K562 (cell line): ENCODE measurements around the gene POU2F1. TPM values are rescaled to one million over a fixed set of nuclear protein-coding genes. Genes with fewer than 3 reads are reported as not detected.

Experiments
- ATAC-seq: fragments of 200-7000 bp; cut with Tn5 transposase; 3 replicates; pipeline ENCODE4 v1.9.1; 2020; ENCODE audit warnings: moderate library complexity
- BruUV-seq: library from RNA; stranded (reverse); fragments of 400-500 nt; replicated peaks from 2 replicates; lab custom pipeline; 2021; lab: Mats Ljungman, UMichigan
- CTCF ChIA-PET: fragments of 300-600 bp; formaldehyde crosslinking; extraction: SDS; loops from one replicate; lab custom pipeline; 2021; ENCODE audit warnings: low intra/inter-chr PET ratio; lab: Yijun Ruan, JAX
- POLR2A ChIA-PET: fragments of 300-600, 350-650 bp; sonication (Branson Sonifier 250); formaldehyde crosslinking; extraction: SDS; loops from one replicate; lab custom pipeline; 2021; ENCODE audit warnings: antibody characterized with exemption, inconsistent platforms; lab: Yijun Ruan, JAX
- DNase-seq, 4 experiments: peaks; one replicate each; pipeline versions ENCODE4 v3.0.0 to v3.0.0-alpha.2; 2011 to 2018; ENCODE audit warnings: low spot score in 3 of 4, mixed read lengths in 3 of 4; ENCODE audit errors: extremely low read depth in 1 of 4
- FAIRE-seq: peaks from 2 replicates; lab custom pipeline; 2011; peaks lifted over from hg19 to GRCh38; lab: Jason Lieb, UNC
- H2AFZ ChIP-seq: 2 replicates; pipeline ENCODE4 v1.6.0; 2011; ENCODE audit warnings: low read depth, low read length, control low read depth, inconsistent platforms
- H3K27ac ChIP-seq: fragments of 200-600 bp; 3 replicates; pipeline ENCODE4 v1.8.0; 2011; ENCODE audit warnings: low read depth, mild to moderate bottlenecking, control low read depth, inconsistent platforms, low read length, moderate library complexity, mixed read lengths; ENCODE audit errors: extremely low read depth
- H3K27me3 ChIP-seq, 2 experiments: fragments of 300-600 bp in 1 of 2; 2 replicates in 1 of 2; 3 replicates in 1 of 2; pipeline versions ENCODE4 v1.6.0 to v1.8.0; 2011; ENCODE audit warnings: inconsistent platforms in 2 of 2, low read length in 2 of 2, mild to moderate bottlenecking in 1 of 2, mixed read lengths in 1 of 2, moderate library complexity in 1 of 2; ENCODE audit not compliant: control insufficient read depth in 2 of 2, insufficient read depth in 2 of 2
- H3K36me3 ChIP-seq: fragments of 300-600 bp; 3 replicates; pipeline ENCODE4 v1.8.0; 2011; ENCODE audit warnings: mild to moderate bottlenecking, low read length, inconsistent platforms; ENCODE audit not compliant: control insufficient read depth, insufficient read depth
- H3K4me1 ChIP-seq, 2 experiments: fragments of 200-600 bp in 1 of 2; replicated peaks in 1 of 2; 2 replicates in 1 of 2; 3 replicates in 1 of 2; pipeline versions ENCODE4 v1.5.1 to v1.8.0; 2011; ENCODE audit warnings: inconsistent platforms in 2 of 2, low read length in 2 of 2, mild to moderate bottlenecking in 1 of 2, mixed read lengths in 1 of 2, moderate library complexity in 1 of 2; ENCODE audit not compliant: control insufficient read depth in 2 of 2, insufficient read depth in 2 of 2
- H3K4me2 ChIP-seq: 2 replicates; pipeline ENCODE4 v1.6.1; 2011; ENCODE audit warnings: low read length, control low read depth, inconsistent platforms, mixed read lengths; ENCODE audit not compliant: insufficient read depth
- H3K4me3 ChIP-seq: fragments of 200-600 bp; sonication (generic), shearing (Covaris generic); 2 replicates; pipeline ENCODE4 v1.5.1; 2016; ENCODE audit warnings: control low read depth, inconsistent platforms
- H3K79me2 ChIP-seq: fragments of 200-600 bp; 3 replicates; pipeline ENCODE4 v1.8.0; 2011; ENCODE audit warnings: low read length, inconsistent platforms; ENCODE audit not compliant: control insufficient read depth, insufficient read depth
- H3K9ac ChIP-seq, 2 experiments: 2 replicates each; pipeline versions ENCODE4 v1.6.0 to v1.6.1; 2011; ENCODE audit warnings: low read depth in 2 of 2, low read length in 2 of 2, control low read depth in 1 of 2, inconsistent platforms in 1 of 2, mild to moderate bottlenecking in 1 of 2, mixed read lengths in 1 of 2; ENCODE audit not compliant: insufficient read depth in 1 of 2
- H3K9me1 ChIP-seq: one replicate; pipeline ENCODE4 v1.6.0; 2011; ENCODE audit warnings: inconsistent platforms, mild to moderate bottlenecking, low read length, moderate library complexity; ENCODE audit not compliant: control insufficient read depth, insufficient read depth
- H3K9me3 ChIP-seq: replicated peaks from 2 replicates; pipeline ENCODE4 v1.5.1; 2011; ENCODE audit warnings: low read depth, low read length, inconsistent platforms; ENCODE audit not compliant: control insufficient read depth, insufficient read depth
- H4K20me1 ChIP-seq: replicated peaks from 2 replicates; pipeline ENCODE4 v1.6.1; 2011; ENCODE audit warnings: low read length, inconsistent platforms, mixed read lengths; ENCODE audit not compliant: control insufficient read depth, insufficient read depth
- ARID2 ChIP-seq: fragments of 450-650 bp; IDR thresholded peaks from 2 replicates; pipeline ENCODE4 v1.6.1; 2017; ENCODE audit warnings: antibody characterized with exemption, mild to moderate bottlenecking
- ARID4B ChIP-seq: sonication (generic); formaldehyde crosslinking; IDR thresholded peaks from 2 replicates; pipeline ENCODE4 v1.8.0; 2022; ENCODE audit warnings: mild to moderate bottlenecking, missing genetic modification reagents
- CREB5 ChIP-seq: fragments of 250-450 bp; sonication (Bioruptor Pico); IDR thresholded peaks from 2 replicates; pipeline ENCODE4 v1.5.0; 2020; ENCODE audit warnings: mild to moderate bottlenecking
- NR4A1 ChIP-seq, 2 experiments: fragments of 250-450 bp in 1 of 2; fragments of 450-650 bp in 1 of 2; sonication (Bioruptor Pico) in 1 of 2; IDR thresholded peaks; 2 replicates each; pipeline versions ENCODE4 v1.4.0 to v1.6.1; 2016 to 2020; ENCODE audit warnings: mild to moderate bottlenecking in 2 of 2, missing compliant biosample characterization in 1 of 2, missing genetic modification characterization in 1 of 2, moderate library complexity in 1 of 2
- ZNF561 ChIP-seq: fragments of 450-650 bp; formaldehyde crosslinking; conservative IDR thresholded peaks from 2 replicates; pipeline ENCODE4 v1.4.0; 2020; ENCODE audit warnings: mild to moderate bottlenecking, moderate library complexity
- WGBS: fragments of 100-300 bp; shearing (Covaris generic); methylation state at CpG from one replicate; pipeline ENCODE4 v1.1.6; 2016; ENCODE audit warnings: low coverage, mixed read lengths; ENCODE audit not compliant: insufficient coverage; ENCODE audit errors: missing lambda C conversion rate; 5-methylcytosine and 5-hydroxymethylcytosine counted together
- in situ Hi-C: fragments of 300-500 bp; cut with MboI; formaldehyde crosslinking; loops from 4 replicates; pipeline ENCODE4 v1.15.0; 2018; ENCODE audit warnings: inconsistent platforms, mixed read lengths
- intact Hi-C: fragments of 100-400 bp; cut with micrococcal nuclease; formaldehyde crosslinking; loops from 2 replicates; pipeline ENCODE4 v1.14.2; 2022
- polyA plus RNA-seq, 8 experiments: library from polyadenylated mRNA; depleted of rRNA in 4 of 8; stranded (reverse) in 5 of 8; unstranded in 3 of 8; fragments of >200 nt; fragmentation: Nextera tagmentation in 2 of 8; fragmentation: Illumina TruSeq in 1 of 8; extraction: Ambion mirVana in 2 of 8; extraction: Trizol in 1 of 8; gene quantifications; 2 replicates each; pipeline versions ENCODE4 v1.2.1 to v1.2.3, GENCODE V29; 2011 to 2014; ENCODE audit warnings: inconsistent platforms in 1 of 8, missing spikeins in 1 of 8
- total RNA-seq, 7 experiments: library from RNA; depleted of rRNA in 6 of 7; stranded (reverse); fragments of >200 nt in 6 of 7; fragmentation: Illumina TruSeq in 2 of 7; extraction: Trizol in 2 of 7; gene quantifications; 2 replicates each; pipeline versions ENCODE4 v1.2.1 to v1.2.3, GENCODE V29; 2011 to 2021; ENCODE audit warnings: low replicate concordance in 1 of 7
- TF ChIP-seq, protein P1 (sequence below): sonication (generic); formaldehyde crosslinking; IDR thresholded peaks from 2 replicates; pipeline ENCODE4 v1.8.1; 2023; ENCODE audit warnings: mild to moderate bottlenecking, missing genetic modification reagents, moderate library complexity

Gene POU2F1
- total and polyA plus RNA-seq, 9 of the 15 experiments (the other 6 are each of a cell fraction or from before 2014, with no cell fraction given): 2.6 to 22.3 (median 8.8) TPM

DNA sequence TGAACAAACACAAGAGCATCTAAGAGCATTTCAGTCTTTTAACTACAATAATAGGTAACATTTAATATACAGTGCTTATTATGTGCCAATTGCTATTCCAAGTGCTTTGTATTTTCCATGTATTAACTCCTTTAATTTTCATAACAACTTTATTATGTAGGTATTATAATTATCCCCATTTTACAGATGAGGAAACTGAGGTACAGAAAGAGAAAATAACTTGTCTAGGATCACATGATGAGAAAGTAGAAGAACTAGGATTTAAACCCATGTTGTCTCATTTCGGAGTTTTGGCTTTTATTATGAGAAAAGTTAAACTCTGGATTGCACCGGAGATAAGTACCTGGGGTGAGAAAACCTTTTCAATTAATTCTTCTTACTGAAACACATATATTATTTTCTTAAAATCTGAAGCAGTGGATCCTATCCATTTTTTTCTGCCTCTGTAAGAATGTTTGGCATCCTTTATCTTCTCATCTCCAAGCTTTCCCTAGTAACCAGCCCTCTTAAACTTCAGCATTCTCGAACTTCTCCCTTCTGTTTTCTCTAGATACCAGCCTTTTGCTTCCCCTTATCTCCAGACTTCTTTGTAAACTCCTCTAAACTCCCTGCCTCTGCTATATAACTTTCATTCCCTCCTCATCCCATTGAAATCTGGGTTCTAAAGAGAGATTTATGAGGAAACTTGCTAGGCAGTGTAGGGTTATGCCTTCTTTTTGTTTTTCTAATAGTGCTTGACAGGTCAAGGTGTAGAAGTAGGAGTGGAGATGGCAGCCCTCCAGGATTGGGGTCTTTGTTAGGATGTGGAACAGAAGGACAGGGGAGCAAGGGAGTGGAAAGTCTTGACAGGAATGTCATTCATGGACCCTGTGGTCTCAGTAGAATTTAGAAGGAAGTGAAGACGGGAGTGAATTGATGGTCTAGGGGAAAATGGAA lies 28.3 kb downstream of the POU2F1 start (continued):
- TF ChIP-seq, protein P1, sequence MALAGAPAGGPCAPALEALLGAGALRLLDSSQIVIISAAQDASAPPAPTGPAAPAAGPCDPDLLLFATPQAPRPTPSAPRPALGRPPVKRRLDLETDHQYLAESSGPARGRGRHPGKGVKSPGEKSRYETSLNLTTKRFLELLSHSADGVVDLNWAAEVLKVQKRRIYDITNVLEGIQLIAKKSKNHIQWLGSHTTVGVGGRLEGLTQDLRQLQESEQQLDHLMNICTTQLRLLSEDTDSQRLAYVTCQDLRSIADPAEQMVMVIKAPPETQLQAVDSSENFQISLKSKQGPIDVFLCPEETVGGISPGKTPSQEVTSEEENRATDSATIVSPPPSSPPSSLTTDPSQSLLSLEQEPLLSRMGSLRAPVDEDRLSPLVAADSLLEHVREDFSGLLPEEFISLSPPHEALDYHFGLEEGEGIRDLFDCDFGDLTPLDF (CRISPR knock-in tag): peak; percentile 62; the same call in 1 of the 2 replicates

DNA sequence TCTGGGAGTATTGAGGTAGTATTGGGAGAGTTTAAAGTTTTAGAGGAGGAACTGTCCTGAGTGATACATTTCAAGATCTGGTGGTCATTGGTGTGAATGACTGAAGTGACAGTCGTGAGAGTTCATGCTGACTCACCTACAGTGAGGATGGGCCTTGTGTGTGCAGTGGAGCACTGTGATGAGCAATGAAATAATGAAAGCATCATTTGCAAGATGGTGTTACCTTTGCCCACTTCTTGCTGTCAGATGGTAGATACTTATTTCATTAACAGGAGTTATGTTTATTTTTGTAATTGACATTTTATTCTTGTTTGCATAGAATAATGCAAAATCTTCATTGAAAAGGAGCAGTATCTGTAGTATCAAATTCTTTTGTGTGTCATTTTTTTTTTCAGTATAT lies 29.0 kb downstream of the POU2F1 start:
- peak overlapping the region; percentile 41; the same call in 1 of the 2 replicates for H3K4me2 ChIP-seq
- no peak overlapping the region for H3K9ac ChIP-seq
- no peaks in the 10 kb centered on the region for H3K27me3 ChIP-seq
- no peak overlapping the region for H2AFZ ChIP-seq
- ChIA-PET CTCF (no interaction called here), POLR2A (no interaction called here)
- H3K36me3 ChIP-seq: no peaks in the 10 kb centered on the region
- peaks cover 2% of the 10 kb centered on the region for H3K9me1 ChIP-seq
- in situ Hi-C loops (no loop called here), intact Hi-C loops (loop anchor here (2.0 kb wide), 1 partner anchor 19 kb away; no protein-coding TSS in a partner anchor)
- peaks cover 85% of the 10 kb centered on the region for H3K79me2 ChIP-seq
- no peak overlapping the region; the same call in 2 of the 3 replicates for H3K27ac ChIP-seq
- ATAC-seq: peak; percentile 82
- DNase-seq: peak in 3 of 4 experiments; percentile 31 to 62 (median 39)
- H3K4me1 ChIP-seq: peaks cover 15 to 28% of the 10 kb centered on the region in 2 experiments
- no peaks in the 10 kb centered on the region for H3K9me3 ChIP-seq
- BruUV-seq: no TSS peak
- H4K20me1 ChIP-seq: peaks cover 5% of the 10 kb centered on the region
- no peak overlapping the region for H3K4me3 ChIP-seq
- WGBS: 4% methylated on average over 1 of the region's 1 CpG
- FAIRE-seq: peak; percentile 62
- TF ChIP-seq ZNF561 (CRISPR knock-in tag) (no peak), ARID4B (CRISPR knock-in tag) (no peak), ARID2 (no peak), NR4A1 (CRISPR knock-in tag; IDR thresholded peaks at IDR 0.05) (no peak), NR4A1 (tag; IDR thresholded peaks at IDR 0.05) (peak; percentile 77), CREB5 (CRISPR knock-in tag) (no peak)
